GM23338 (cell line): ENCODE results near the gene PTPN20. TPM values are rescaled to one million over a fixed set of nuclear protein-coding genes. Genes with fewer than 3 reads are reported as not detected.

Source experiments
- ATAC-seq: fragments of 200-7000 bp; cut with Tn5 transposase; 3 replicates; pipeline ENCODE4 v1.9.1; 2020
- DNase-seq: peaks from one replicate; pipeline ENCODE4 v3.0.0-alpha.2; 2015; ENCODE audit warnings: low spot score
- H2AFZ ChIP-seq: fragments of 200-600 bp; sonication (generic); 2 replicates; pipeline ENCODE4 v1.8.0; 2016; ENCODE audit warnings: antibody characterized with exemption, mild to moderate bottlenecking, moderate library complexity
- H3F3A ChIP-seq: fragments of 200-600 bp; sonication (generic); replicated peaks from 2 replicates; pipeline ENCODE4 v1.8.0; 2017; ENCODE audit warnings: antibody characterized with exemption, mixed run types, low read depth
- H3K27ac ChIP-seq: fragments of 200-600 bp; sonication (generic); 2 replicates; pipeline ENCODE4 v1.6.1; 2016; ENCODE audit warnings: low read depth
- H3K27me3 ChIP-seq: fragments of 200-600 bp; sonication (generic); 2 replicates; pipeline ENCODE4 v1.8.0; 2016; ENCODE audit warnings: mild to moderate bottlenecking, mixed run types, moderate library complexity; ENCODE audit not compliant: insufficient read depth
- H3K36me3 ChIP-seq: fragments of 200-600 bp; sonication (generic); 2 replicates; pipeline ENCODE4 v1.8.0; 2016; ENCODE audit warnings: mild to moderate bottlenecking; ENCODE audit not compliant: insufficient read depth
- H3K4me1 ChIP-seq: fragments of 200-600 bp; sonication (generic); 2 replicates; pipeline ENCODE4 v1.8.0; 2016; ENCODE audit warnings: mild to moderate bottlenecking, moderate library complexity; ENCODE audit not compliant: insufficient read depth
- H3K4me2 ChIP-seq: fragments of 200-600 bp; sonication (generic); 2 replicates; pipeline ENCODE4 v1.7.1; 2017; ENCODE audit warnings: mixed run types
- H3K4me3 ChIP-seq: fragments of 200-600 bp; sonication (generic); 2 replicates; pipeline ENCODE4 v1.6.1; 2016; ENCODE audit warnings: mixed run types
- H3K79me2 ChIP-seq: fragments of 200-600 bp; sonication (generic); replicated peaks from 2 replicates; pipeline ENCODE4 v1.8.0; 2017; ENCODE audit warnings: mild to moderate bottlenecking; ENCODE audit not compliant: insufficient read depth
- H3K9me2 ChIP-seq: fragments of 200-600 bp; sonication (generic); 2 replicates; pipeline ENCODE4 v1.8.0; 2017; ENCODE audit not compliant: insufficient read depth
- H4K20me1 ChIP-seq: fragments of 200-600 bp; sonication (generic); replicated peaks from 2 replicates; pipeline ENCODE4 v1.8.0; 2017; ENCODE audit warnings: mild to moderate bottlenecking; ENCODE audit not compliant: insufficient read depth
- H3K27ac Mint-ChIP-seq: 2 replicates; pipeline ENCODE4 v1.8.0; 2020; ENCODE audit warnings: inconsistent platforms, mild to moderate bottlenecking, moderate library complexity, mixed read lengths
- H3K27me3 Mint-ChIP-seq: 3 replicates; pipeline ENCODE4 v1.8.0; 2022; ENCODE audit warnings: low read depth, mild to moderate bottlenecking, moderate library complexity, mixed read lengths, inconsistent platforms; ENCODE audit not compliant: insufficient read depth, poor library complexity
- H3K36me3 Mint-ChIP-seq: 3 replicates; pipeline ENCODE4 v1.8.0; 2021; ENCODE audit warnings: low read depth, mild to moderate bottlenecking, inconsistent platforms, moderate library complexity, mixed read lengths
- H3K4me1 Mint-ChIP-seq: 3 replicates; pipeline ENCODE4 v1.8.0; 2020; ENCODE audit warnings: mild to moderate bottlenecking, inconsistent platforms, mixed read lengths
- H3K4me3 Mint-ChIP-seq: 3 replicates; pipeline ENCODE4 v1.8.0; 2021; ENCODE audit warnings: moderate library complexity, mild to moderate bottlenecking, inconsistent platforms, mixed read lengths
- H3K9me3 Mint-ChIP-seq: 3 replicates; pipeline ENCODE4 v1.8.0; 2020; ENCODE audit warnings: moderate library complexity, mild to moderate bottlenecking, inconsistent platforms, mixed read lengths
- EZH2 ChIP-seq: fragments of 200-600 bp; sonication (generic); IDR thresholded peaks from one replicate; pipeline ENCODE4 v1.8.0; 2017; ENCODE audit warnings: antibody characterized with exemption, mild to moderate bottlenecking, low read depth; ENCODE audit not compliant: unreplicated experiment
- EZH2phosphoT487 ChIP-seq: fragments of 200-600 bp; sonication (generic); IDR thresholded peaks from one replicate; pipeline ENCODE4 v1.8.1; 2018; ENCODE audit warnings: antibody characterized with exemption; ENCODE audit not compliant: unreplicated experiment
- STAT1 ChIP-seq: IDR thresholded peaks from one replicate; pipeline ENCODE4 v1.6.1; 2016; ENCODE audit warnings: antibody characterized with exemption; ENCODE audit not compliant: unreplicated experiment
- ZNF114 ChIP-seq: fragments of 250-450 bp; sonication (Bioruptor Pico); IDR thresholded peaks from 2 replicates; pipeline ENCODE4 v1.5.0; 2020; ENCODE audit warnings: mild to moderate bottlenecking, moderate library complexity
- ZNF331 ChIP-seq: fragments of 250-450 bp; sonication (Bioruptor Pico); IDR thresholded peaks from 2 replicates; pipeline ENCODE4 v1.5.0; 2020; ENCODE audit warnings: low read depth, mild to moderate bottlenecking, moderate library complexity
- ZNF462 ChIP-seq: fragments of 250-450 bp; sonication (Bioruptor Pico); IDR thresholded peaks from 2 replicates; pipeline ENCODE4 v1.5.0; 2020; ENCODE audit warnings: mild to moderate bottlenecking, moderate library complexity
- polyA plus RNA-seq: library from polyadenylated mRNA; unstranded; fragments of >200 nt; fragmentation: Nextera tagmentation; extraction: Ambion mirVana; gene quantifications from 2 replicates; pipeline ENCODE4 v1.2.1, GENCODE V29; 2016
- total RNA-seq: library from RNA; depleted of rRNA; stranded (reverse); fragments of >200 nt; shearing (Covaris generic); gene quantifications from 2 replicates; pipeline ENCODE4 v1.2.3, GENCODE V29; 2014
- TF ChIP-seq, protein P1 (sequence below): IDR thresholded peaks from 2 replicates; pipeline ENCODE4 v1.6.1; 2016; ENCODE audit warnings: antibody characterized with exemption
- TF ChIP-seq, protein P2 (sequence below): IDR thresholded peaks from one replicate; pipeline ENCODE4 v1.6.1; 2018; ENCODE audit warnings: antibody characterized with exemption; ENCODE audit not compliant: unreplicated experiment

Gene PTPN20
- total and polyA plus RNA-seq, 2 experiments from 2014 or later: 0.13 TPM; not detected in 1

GRCh38 chr10:47036771-47037170, 125.5 kb downstream of the PTPN20 start:
- no peaks in the 10 kb centered on the region for H3F3A ChIP-seq
- DNase-seq: no peak
- H3K9me3 Mint-ChIP-seq: no peaks in the 10 kb centered on the region
- H3K4me1 Mint-ChIP-seq: peaks cover 4% of the 10 kb centered on the region; the same call in 2 of the 3 replicates
- TF ChIP-seq, protein P1, sequence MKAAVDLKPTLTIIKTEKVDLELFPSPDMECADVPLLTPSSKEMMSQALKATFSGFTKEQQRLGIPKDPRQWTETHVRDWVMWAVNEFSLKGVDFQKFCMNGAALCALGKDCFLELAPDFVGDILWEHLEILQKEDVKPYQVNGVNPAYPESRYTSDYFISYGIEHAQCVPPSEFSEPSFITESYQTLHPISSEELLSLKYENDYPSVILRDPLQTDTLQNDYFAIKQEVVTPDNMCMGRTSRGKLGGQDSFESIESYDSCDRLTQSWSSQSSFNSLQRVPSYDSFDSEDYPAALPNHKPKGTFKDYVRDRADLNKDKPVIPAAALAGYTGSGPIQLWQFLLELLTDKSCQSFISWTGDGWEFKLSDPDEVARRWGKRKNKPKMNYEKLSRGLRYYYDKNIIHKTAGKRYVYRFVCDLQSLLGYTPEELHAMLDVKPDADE: no peak
- TF ChIP-seq, protein P2, sequence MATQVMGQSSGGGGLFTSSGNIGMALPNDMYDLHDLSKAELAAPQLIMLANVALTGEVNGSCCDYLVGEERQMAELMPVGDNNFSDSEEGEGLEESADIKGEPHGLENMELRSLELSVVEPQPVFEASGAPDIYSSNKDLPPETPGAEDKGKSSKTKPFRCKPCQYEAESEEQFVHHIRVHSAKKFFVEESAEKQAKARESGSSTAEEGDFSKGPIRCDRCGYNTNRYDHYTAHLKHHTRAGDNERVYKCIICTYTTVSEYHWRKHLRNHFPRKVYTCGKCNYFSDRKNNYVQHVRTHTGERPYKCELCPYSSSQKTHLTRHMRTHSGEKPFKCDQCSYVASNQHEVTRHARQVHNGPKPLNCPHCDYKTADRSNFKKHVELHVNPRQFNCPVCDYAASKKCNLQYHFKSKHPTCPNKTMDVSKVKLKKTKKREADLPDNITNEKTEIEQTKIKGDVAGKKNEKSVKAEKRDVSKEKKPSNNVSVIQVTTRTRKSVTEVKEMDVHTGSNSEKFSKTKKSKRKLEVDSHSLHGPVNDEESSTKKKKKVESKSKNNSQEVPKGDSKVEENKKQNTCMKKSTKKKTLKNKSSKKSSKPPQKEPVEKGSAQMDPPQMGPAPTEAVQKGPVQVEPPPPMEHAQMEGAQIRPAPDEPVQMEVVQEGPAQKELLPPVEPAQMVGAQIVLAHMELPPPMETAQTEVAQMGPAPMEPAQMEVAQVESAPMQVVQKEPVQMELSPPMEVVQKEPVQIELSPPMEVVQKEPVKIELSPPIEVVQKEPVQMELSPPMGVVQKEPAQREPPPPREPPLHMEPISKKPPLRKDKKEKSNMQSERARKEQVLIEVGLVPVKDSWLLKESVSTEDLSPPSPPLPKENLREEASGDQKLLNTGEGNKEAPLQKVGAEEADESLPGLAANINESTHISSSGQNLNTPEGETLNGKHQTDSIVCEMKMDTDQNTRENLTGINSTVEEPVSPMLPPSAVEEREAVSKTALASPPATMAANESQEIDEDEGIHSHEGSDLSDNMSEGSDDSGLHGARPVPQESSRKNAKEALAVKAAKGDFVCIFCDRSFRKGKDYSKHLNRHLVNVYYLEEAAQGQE: no peak
- TF ChIP-seq ZNF331 (CRISPR knock-in tag) (no peak), ZNF114 (CRISPR knock-in tag) (no peak), EZH2phosphoT487 (no peak), EZH2 (no peak), STAT1 (no peak), ZNF462 (CRISPR knock-in tag) (no peak)
- no peak overlapping the region for H3K27ac Mint-ChIP-seq
- no peaks in the 10 kb centered on the region for H3K4me1 ChIP-seq
- no peaks in the 10 kb centered on the region for H3K27me3 ChIP-seq
- no peak overlapping the region for H3K4me3 ChIP-seq
- H3K79me2 ChIP-seq: no peaks in the 10 kb centered on the region
- no peak for ATAC-seq
- H3K9me2 ChIP-seq: no peaks in the 10 kb centered on the region; the same call in 1 of the 2 replicates
- H3K4me3 Mint-ChIP-seq: no peak overlapping the region
- H3K27ac ChIP-seq: no peak overlapping the region
- H3K4me2 ChIP-seq: no peak overlapping the region
- no peaks in the 10 kb centered on the region for H3K36me3 Mint-ChIP-seq
- H2AFZ ChIP-seq: no peak overlapping the region
- H3K27me3 Mint-ChIP-seq: peaks cover 3% of the 10 kb centered on the region
- no peaks in the 10 kb centered on the region for H3K36me3 ChIP-seq
- no peaks in the 10 kb centered on the region for H4K20me1 ChIP-seq
